PC-9 (cell line): Measurements from ENCODE around the gene FBXO41.

Source experiments
- EZH2 ChIP-seq: fragments of 200-600 bp; sonication (generic); IDR thresholded peaks from 2 replicates; pipeline ENCODE4 v1.8.0; 2017; ENCODE audit warnings: antibody characterized with exemption, low read depth
- TF ChIP-seq, protein P1 (sequence below): fragments of 200-600 bp; sonication (generic); conservative IDR thresholded peaks from 2 replicates; pipeline ENCODE4 v1.6.1; 2017; ENCODE audit warnings: mixed run types, antibody characterized with exemption, mild to moderate bottlenecking, moderate library complexity

DNA sequence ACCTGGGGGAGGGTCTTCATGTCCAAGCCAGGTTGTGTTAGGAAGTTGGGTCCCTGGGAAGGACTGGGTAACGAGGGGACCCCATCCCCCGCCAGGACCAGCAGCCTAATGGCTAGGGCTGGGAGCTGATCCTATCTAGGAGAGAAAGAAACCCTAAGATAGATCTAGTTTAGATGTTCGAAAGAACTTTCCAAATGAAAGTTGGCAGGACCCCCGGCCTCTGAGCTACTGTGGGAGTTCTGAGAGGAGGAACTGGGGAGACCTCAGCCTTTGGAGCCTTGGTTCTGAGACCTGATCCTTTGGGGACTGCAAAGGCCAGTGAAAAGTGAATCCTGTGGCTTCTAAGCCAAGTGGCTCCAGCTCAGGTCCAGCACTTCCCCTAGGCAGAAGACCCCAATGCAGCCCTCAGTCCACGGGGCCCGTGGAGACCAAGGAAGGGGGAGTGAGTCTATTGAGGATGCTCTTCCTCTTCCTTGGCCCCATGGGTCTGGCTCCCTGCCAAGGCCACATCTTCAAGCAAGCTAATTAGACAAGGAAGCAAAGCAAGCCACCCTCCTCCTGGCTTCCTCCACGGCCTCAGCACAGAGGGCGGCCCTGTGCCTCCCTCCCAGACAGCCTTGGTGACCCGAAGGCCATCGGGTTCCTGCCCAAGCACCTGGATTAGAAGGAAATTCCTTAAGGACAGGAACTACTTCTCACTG lies 26.7 kb downstream of the FBXO41 start:
- TF ChIP-seq, protein P1, sequence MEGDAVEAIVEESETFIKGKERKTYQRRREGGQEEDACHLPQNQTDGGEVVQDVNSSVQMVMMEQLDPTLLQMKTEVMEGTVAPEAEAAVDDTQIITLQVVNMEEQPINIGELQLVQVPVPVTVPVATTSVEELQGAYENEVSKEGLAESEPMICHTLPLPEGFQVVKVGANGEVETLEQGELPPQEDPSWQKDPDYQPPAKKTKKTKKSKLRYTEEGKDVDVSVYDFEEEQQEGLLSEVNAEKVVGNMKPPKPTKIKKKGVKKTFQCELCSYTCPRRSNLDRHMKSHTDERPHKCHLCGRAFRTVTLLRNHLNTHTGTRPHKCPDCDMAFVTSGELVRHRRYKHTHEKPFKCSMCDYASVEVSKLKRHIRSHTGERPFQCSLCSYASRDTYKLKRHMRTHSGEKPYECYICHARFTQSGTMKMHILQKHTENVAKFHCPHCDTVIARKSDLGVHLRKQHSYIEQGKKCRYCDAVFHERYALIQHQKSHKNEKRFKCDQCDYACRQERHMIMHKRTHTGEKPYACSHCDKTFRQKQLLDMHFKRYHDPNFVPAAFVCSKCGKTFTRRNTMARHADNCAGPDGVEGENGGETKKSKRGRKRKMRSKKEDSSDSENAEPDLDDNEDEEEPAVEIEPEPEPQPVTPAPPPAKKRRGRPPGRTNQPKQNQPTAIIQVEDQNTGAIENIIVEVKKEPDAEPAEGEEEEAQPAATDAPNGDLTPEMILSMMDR, result no peak
- no peak for TF ChIP-seq EZH2
